ENCODE measurements around the gene LZTR1. TPM values are rescaled to one million over a fixed set of nuclear protein-coding genes. Genes with fewer than 3 reads are reported as not detected.

LZTR1 gene
- total and polyA plus RNA-seq, 2 experiments from 2014 or later: 41.3 to 50.4 TPM

DNA sequence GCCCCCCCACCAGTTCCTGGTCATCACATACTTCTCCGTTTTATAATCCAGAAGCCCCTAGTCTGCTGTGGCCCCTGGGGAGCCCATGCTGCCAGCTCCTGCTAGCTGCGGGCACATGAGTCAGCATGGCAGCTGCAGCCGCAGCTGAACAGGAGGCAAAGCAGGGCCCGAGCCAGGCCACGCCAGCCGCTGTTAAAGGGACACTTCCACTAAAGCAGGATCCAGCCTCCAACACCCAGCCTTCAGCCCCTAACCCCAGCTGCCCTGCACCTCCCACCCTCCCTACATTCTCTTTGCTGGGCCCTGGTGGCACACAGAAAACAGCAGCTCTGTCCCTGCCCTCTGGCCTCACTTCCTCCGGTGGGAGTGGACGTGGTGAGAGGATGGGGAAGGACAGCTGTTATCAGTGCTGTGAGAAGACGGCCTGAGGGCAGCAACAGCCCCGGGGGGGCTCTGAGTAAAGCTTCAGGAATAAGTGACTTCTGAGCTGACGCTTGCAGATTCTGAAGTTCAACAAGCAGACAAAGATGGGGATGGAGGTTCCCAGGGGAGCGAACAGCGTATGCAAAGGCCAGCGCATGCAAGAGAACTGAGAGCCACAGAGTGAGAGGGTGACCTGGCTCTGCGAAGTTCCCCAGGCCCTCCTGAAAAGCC is 63.0 kb downstream of the LZTR1 start:
- Histone ChIP-seq H3K36me3 (replicated peaks; ENCODE audit: insufficient read depth, low read depth) (no peaks in the 10 kb centered on the region), H3K27ac (peak overlapping the region; percentile 65), H3K79me2 (no peaks in the 10 kb centered on the region), H4K20me1 (ENCODE audit: insufficient read depth, poor library complexity, severe bottlenecking) (no peaks in the 10 kb centered on the region), H3K27me3 (no peaks in the 10 kb centered on the region), H3K9me3 (ENCODE audit: low read depth) (no peaks in the 10 kb centered on the region), H3K4me3 (no peak overlapping the region), H3K4me1 (ENCODE audit: insufficient read depth) (peaks cover 11% of the 10 kb centered on the region), H2AFZ (peak overlapping the region; percentile 18), H3K9me2 (replicated peaks; ENCODE audit: insufficient read depth) (no peaks in the 10 kb centered on the region), H3K4me2 (peak overlapping the region; percentile 95)
- DNase-seq (ENCODE audit: low spot score): no peak
- TF ChIP-seq EZH2phosphoT487 (IDR thresholded peaks at IDR 0.05; ENCODE audit: low read depth, severe bottlenecking, unreplicated experiment) (no peak), EZH2 (IDR thresholded peaks at IDR 0.05; ENCODE audit: borderline replicate concordance) (no peak)
- TF ChIP-seq, protein P1, sequence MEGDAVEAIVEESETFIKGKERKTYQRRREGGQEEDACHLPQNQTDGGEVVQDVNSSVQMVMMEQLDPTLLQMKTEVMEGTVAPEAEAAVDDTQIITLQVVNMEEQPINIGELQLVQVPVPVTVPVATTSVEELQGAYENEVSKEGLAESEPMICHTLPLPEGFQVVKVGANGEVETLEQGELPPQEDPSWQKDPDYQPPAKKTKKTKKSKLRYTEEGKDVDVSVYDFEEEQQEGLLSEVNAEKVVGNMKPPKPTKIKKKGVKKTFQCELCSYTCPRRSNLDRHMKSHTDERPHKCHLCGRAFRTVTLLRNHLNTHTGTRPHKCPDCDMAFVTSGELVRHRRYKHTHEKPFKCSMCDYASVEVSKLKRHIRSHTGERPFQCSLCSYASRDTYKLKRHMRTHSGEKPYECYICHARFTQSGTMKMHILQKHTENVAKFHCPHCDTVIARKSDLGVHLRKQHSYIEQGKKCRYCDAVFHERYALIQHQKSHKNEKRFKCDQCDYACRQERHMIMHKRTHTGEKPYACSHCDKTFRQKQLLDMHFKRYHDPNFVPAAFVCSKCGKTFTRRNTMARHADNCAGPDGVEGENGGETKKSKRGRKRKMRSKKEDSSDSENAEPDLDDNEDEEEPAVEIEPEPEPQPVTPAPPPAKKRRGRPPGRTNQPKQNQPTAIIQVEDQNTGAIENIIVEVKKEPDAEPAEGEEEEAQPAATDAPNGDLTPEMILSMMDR (IDR thresholded peaks at IDR 0.05; ENCODE audit: poor library complexity): no peak
- WGBS (ENCODE audit: low lambda C conversion rate, missing lambda C conversion rate): 31% methylated on average over 11 of the region's 15 CpGs

DNA sequence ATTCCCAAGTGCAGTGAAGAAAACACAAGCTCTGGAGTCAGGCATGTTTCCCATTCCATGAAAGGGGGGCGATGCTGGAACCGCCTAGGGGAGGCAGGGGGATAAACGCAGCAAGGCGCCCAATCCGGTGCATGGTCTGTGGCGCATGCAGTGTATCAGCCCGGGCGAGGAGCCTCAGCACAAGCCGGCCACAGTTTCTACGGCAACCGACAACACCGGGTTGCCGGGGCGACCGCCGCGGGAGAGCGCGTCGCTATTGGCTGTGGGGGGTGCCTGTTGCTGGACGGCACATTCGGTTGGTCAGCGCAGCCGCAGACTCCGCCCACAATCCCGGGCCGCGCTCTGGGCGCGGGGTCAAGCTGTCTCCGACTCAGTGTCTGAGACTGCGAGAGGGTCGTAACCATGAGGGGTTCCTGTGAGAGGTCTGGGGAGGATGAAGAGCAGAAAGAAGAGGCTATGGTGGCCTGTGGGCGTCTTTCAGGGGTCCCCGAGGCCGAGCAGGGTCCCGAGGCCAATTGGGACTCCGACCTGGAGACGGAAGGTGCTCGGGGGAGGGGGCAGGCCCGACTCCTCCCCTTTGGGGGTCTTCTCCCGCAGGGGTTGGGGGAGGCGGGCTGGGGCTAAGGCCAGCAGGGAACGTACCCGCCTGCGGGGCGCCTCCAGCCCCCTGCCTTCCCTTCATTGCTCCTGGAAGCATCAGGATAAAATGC is 63.6 kb downstream of the LZTR1 start, which contains the start of gene LRRC74B:
Gene LRRC74B (plus strand): TSS at position 362 of the 710 bp plus-strand sequence. CDS start 41 bp downstream, at position 403.
- Histone ChIP-seq H3K36me3 (replicated peaks; ENCODE audit: insufficient read depth, low read depth) (no peaks in the 10 kb centered on the region), H3K4me3 (peak within 1 kb of the TSS; percentile 60), H3K4me1 (ENCODE audit: insufficient read depth) (peaks cover 11% of the 10 kb centered on the region), H4K20me1 (ENCODE audit: insufficient read depth, poor library complexity, severe bottlenecking) (no peaks in the 10 kb centered on the region), H3K9me2 (replicated peaks; ENCODE audit: insufficient read depth) (no peaks in the 10 kb centered on the region), H3K27ac (peak within 1 kb of the TSS; percentile 65), H3K27me3 (no peaks in the 10 kb centered on the region), H3K79me2 (no peaks in the 10 kb centered on the region), H3K4me2 (peak within 1 kb of the TSS; percentile 95), H2AFZ (peak within 1 kb of the TSS; percentile 84), H3K9me3 (ENCODE audit: low read depth) (no peaks in the 10 kb centered on the region)
- TF ChIP-seq, protein P1 (IDR thresholded peaks at IDR 0.05; ENCODE audit: poor library complexity): no peak
- no peak for TF ChIP-seq EZH2 (IDR thresholded peaks at IDR 0.05; ENCODE audit: borderline replicate concordance)
- TF ChIP-seq EZH2phosphoT487 (IDR thresholded peaks at IDR 0.05; ENCODE audit: low read depth, severe bottlenecking, unreplicated experiment): no peak
- DNase-seq (ENCODE audit: low spot score): peak; percentile 93
- 1% methylated on average over 46 of the region's 47 CpGs for WGBS (ENCODE audit: low lambda C conversion rate, missing lambda C conversion rate)

DNA sequence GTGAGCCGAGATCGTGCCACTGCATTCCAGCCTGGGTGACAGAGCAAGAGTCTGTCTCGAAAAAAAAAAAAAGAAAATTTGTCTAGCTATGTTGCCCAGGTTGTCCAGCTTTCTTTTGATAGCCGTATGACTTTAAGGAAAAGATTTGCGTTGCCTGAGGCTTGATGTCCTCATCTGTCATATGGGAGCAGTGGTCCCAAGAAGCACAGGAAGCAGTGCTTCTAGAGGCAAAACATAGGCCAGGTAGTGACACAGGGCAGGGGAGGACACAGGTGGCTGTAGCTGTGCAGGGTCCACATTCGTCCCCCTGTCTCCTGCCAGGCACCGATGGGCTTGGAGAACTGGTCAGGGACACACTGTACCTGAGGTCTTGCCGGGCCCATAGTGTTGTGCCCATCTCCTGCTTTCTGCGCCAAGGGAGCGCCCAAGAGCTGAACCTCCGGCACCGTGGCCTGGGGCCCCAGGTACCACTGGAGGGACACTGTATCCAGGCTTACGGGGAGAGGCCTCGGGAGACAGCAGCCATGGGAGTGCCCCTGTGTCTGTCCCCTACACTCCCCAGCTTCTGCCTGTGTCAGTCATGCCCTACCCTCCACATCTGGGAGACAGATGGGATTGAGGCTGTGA is 65.1 kb downstream of the LZTR1 start:
- no peak for TF ChIP-seq EZH2 (IDR thresholded peaks at IDR 0.05; ENCODE audit: borderline replicate concordance)
- TF ChIP-seq EZH2phosphoT487 (IDR thresholded peaks at IDR 0.05; ENCODE audit: low read depth, severe bottlenecking, unreplicated experiment): no peak
- TF ChIP-seq, protein P1 (IDR thresholded peaks at IDR 0.05; ENCODE audit: poor library complexity): no peak
- Histone ChIP-seq H3K36me3 (replicated peaks; ENCODE audit: insufficient read depth, low read depth) (no peaks in the 10 kb centered on the region), H3K27ac (no peak overlapping the region), H2AFZ (no peak overlapping the region), H3K4me1 (ENCODE audit: insufficient read depth) (peaks cover 11% of the 10 kb centered on the region), H3K27me3 (no peaks in the 10 kb centered on the region), H3K79me2 (no peaks in the 10 kb centered on the region), H4K20me1 (ENCODE audit: insufficient read depth, poor library complexity, severe bottlenecking) (no peaks in the 10 kb centered on the region), H3K4me2 (no peak overlapping the region), H3K9me3 (ENCODE audit: low read depth) (no peaks in the 10 kb centered on the region), H3K4me3 (no peak overlapping the region), H3K9me2 (replicated peaks; ENCODE audit: insufficient read depth) (no peaks in the 10 kb centered on the region)
- DNase-seq (ENCODE audit: low spot score): no peak
- 95% methylated on average over 14 of the region's 14 CpGs for WGBS (ENCODE audit: low lambda C conversion rate, missing lambda C conversion rate)

All from hepatocyte (in vitro differentiated cells).